Transverse colon (tissue), 3 donors: Measurements from ENCODE around the gene MICAL2.

ENCODE experiments used
- CTCF ChIP-seq, 5 experiments: fragments of 200-600 bp in 3 of 5; fragments of 450-650 bp in 2 of 5; sonication (generic) in 3 of 5; IDR thresholded peaks; 1 replicate in 2 of 5; 2 replicates in 3 of 5; pipeline ENCODE4 v1.5.1; 2016 to 2017; ENCODE audit warnings: antibody characterized with exemption in 5 of 5, inconsistent platforms in 3 of 5, mild to moderate bottlenecking in 2 of 5, moderate library complexity in 1 of 5
- POLR2A ChIP-seq: fragments of 450-650 bp; IDR thresholded peaks from one replicate; pipeline ENCODE4 v1.6.1; 2016; ENCODE audit warnings: antibody characterized with exemption, mild to moderate bottlenecking, moderate library complexity

GRCh38 chr11:12219757-12220156, 109.4 kb downstream of the MICAL2 start:
- TF ChIP-seq CTCF (IDR thresholded peaks at IDR 0.05) (no peak), POLR2A (no peak)
